ENCODE results near the gene VPS54.

Gene VPS54

GRCh38 chr2:63903003-63903402, 116.2 kb downstream of the VPS54 start:
- peaks cover 42% of the 10 kb centered on the region for H3K9me3 Mint-ChIP-seq
- H3K36me3 Mint-ChIP-seq (ENCODE audit: low read depth), result peaks cover 94% of the 10 kb centered on the region
- no peaks in the 10 kb centered on the region for H3K27me3 Mint-ChIP-seq (ENCODE audit: low read depth)
- no peak for TF ChIP-seq CTCF (IDR thresholded peaks at IDR 0.05; ENCODE audit: unreplicated experiment in 3 of 3)
- no peak overlapping the region for H3K27ac Mint-ChIP-seq
- H3K4me3 Mint-ChIP-seq, result no peak overlapping the region
- no peaks in the 10 kb centered on the region for H3K4me1 Mint-ChIP-seq

- Mint-ChIP-seq H3K36me3 (ENCODE audit: low read depth) (peaks cover 92% of the 10 kb centered on the region), H3K27ac (no peak overlapping the region), H3K4me3 (no peak overlapping the region), H3K27me3 (ENCODE audit: low read depth) (no peaks in the 10 kb centered on the region), H3K9me3 (peaks cover 42% of the 10 kb centered on the region), H3K4me1 (no peaks in the 10 kb centered on the region)
- TF ChIP-seq CTCF (IDR thresholded peaks at IDR 0.05; ENCODE audit: unreplicated experiment in 3 of 3), result no peak
Measured at GRCh38 chr2:63902149-63902548, 117.1 kb downstream of the VPS54 start.

- Mint-ChIP-seq H3K4me1 (no peaks in the 10 kb centered on the region), H3K4me3 (no peak overlapping the region), H3K36me3 (ENCODE audit: low read depth) (peaks cover 87% of the 10 kb centered on the region), H3K9me3 (peaks cover 25% of the 10 kb centered on the region), H3K27ac (no peak overlapping the region), H3K27me3 (ENCODE audit: low read depth) (no peaks in the 10 kb centered on the region)
- TF ChIP-seq CTCF (IDR thresholded peaks at IDR 0.05; ENCODE audit: unreplicated experiment in 3 of 3), result no peak
Measured at GRCh38 chr2:63899639-63900038, 119.6 kb downstream of the VPS54 start.

GRCh38 chr2:63898839-63899238, 120.4 kb downstream of the VPS54 start:
- Mint-ChIP-seq H3K9me3 (peaks cover 22% of the 10 kb centered on the region), H3K4me1 (no peaks in the 10 kb centered on the region), H3K36me3 (ENCODE audit: low read depth) (peaks cover 86% of the 10 kb centered on the region), H3K27ac (no peak overlapping the region), H3K27me3 (ENCODE audit: low read depth) (no peaks in the 10 kb centered on the region), H3K4me3 (no peak overlapping the region)
- no peak for TF ChIP-seq CTCF (IDR thresholded peaks at IDR 0.05; ENCODE audit: unreplicated experiment in 3 of 3)

GRCh38 chr2:63894167-63894566, 125.1 kb downstream of the VPS54 start:
- Mint-ChIP-seq H3K27me3 (ENCODE audit: low read depth) (no peaks in the 10 kb centered on the region), H3K27ac (no peak overlapping the region), H3K4me3 (no peak overlapping the region), H3K4me1 (peaks cover 9% of the 10 kb centered on the region), H3K9me3 (no peaks in the 10 kb centered on the region), H3K36me3 (ENCODE audit: low read depth) (peaks cover 73% of the 10 kb centered on the region)
- TF ChIP-seq CTCF (IDR thresholded peaks at IDR 0.05; ENCODE audit: unreplicated experiment in 3 of 3), result no peak

GRCh38 chr2:63893163-63893562, 126.1 kb downstream of the VPS54 start:
- peaks cover 70% of the 10 kb centered on the region for H3K36me3 Mint-ChIP-seq (ENCODE audit: low read depth)
- TF ChIP-seq CTCF (IDR thresholded peaks at IDR 0.05; ENCODE audit: unreplicated experiment in 3 of 3), result no peak
- H3K27me3 Mint-ChIP-seq (ENCODE audit: low read depth), result no peaks in the 10 kb centered on the region
- H3K4me3 Mint-ChIP-seq, result no peak overlapping the region
- peaks cover 15% of the 10 kb centered on the region for H3K4me1 Mint-ChIP-seq
- H3K27ac Mint-ChIP-seq, result peak overlapping the region in 1 of 3 experiments; percentile 25
- no peaks in the 10 kb centered on the region for H3K9me3 Mint-ChIP-seq

All from nephron (organoid).